Vagina (tissue), 2 donors: ENCODE results near the gene GPR142. TPM values are rescaled to one million over a fixed set of nuclear protein-coding genes. Genes with fewer than 3 reads are reported as not detected.

Source experiments
- DNase-seq, 2 donors: peaks; one replicate each; pipeline ENCODE4 v3.0.0-alpha.2; 2017; ENCODE audit errors: extremely low spot score in 2 of 2
- H3K27ac ChIP-seq: fragments of 200-600 bp; sonication (generic); one replicate; pipeline ENCODE4 v1.5.1; 2019
- H3K27me3 ChIP-seq: fragments of 200-600 bp; sonication (generic); one replicate; pipeline ENCODE4 v1.5.1; 2019
- H3K36me3 ChIP-seq, 2 donors: fragments of 200-600 bp; sonication (generic); one replicate each; pipeline ENCODE4 v1.5.1; 2017 to 2019
- H3K4me1 ChIP-seq: fragments of 200-600 bp; sonication (generic); one replicate; pipeline ENCODE4 v1.5.1; 2019
- H3K4me3 ChIP-seq, 2 donors: fragments of 200-600 bp; sonication (generic); 1 replicate in 1 of 2; 2 replicates in 1 of 2; pipeline ENCODE4 v1.5.1; 2016 to 2019
- H3K9me3 ChIP-seq: fragments of 200-600 bp; sonication (generic); one replicate; pipeline ENCODE4 v1.5.1; 2019
- POLR2A ChIP-seq, 2 donors: fragments of 450-650 bp; IDR thresholded peaks; one replicate each; pipeline ENCODE4 v1.6.1; 2017; ENCODE audit warnings: antibody characterized with exemption in 2 of 2, mild to moderate bottlenecking in 2 of 2, moderate library complexity in 2 of 2
- POLR2AphosphoS5 ChIP-seq, 2 donors: sonication (generic); formaldehyde crosslinking; IDR thresholded peaks; one replicate each; pipeline ENCODE4 v1.9.0; 2017; ENCODE audit warnings: antibody characterized with exemption in 2 of 2, mild to moderate bottlenecking in 2 of 2, low read depth in 1 of 2; ENCODE audit not compliant: insufficient read depth in 1 of 2
- intact Hi-C: fragments of 100-400 bp; cut with DNase I; formaldehyde crosslinking; loops from one replicate; pipeline ENCODE4 v1.15.1; 2023
- total RNA-seq: library from RNA; depleted of rRNA; stranded (reverse); fragments of >200 nt; gene quantifications from one replicate; pipeline ENCODE4 v1.2.3, GENCODE V29; 2016
- TF ChIP-seq, protein P1 (sequence below), 3 experiments: fragments of 450-650 bp in 2 of 3; fragments of 200-600 bp in 1 of 3; sonication (generic) in 1 of 3; IDR thresholded peaks; one replicate each; pipeline ENCODE4 v1.5.1; 2017 to 2019; ENCODE audit warnings: antibody characterized with exemption in 3 of 3, mild to moderate bottlenecking in 2 of 3, moderate library complexity in 2 of 3

Gene GPR142
- total RNA-seq, 1 donor from 2014 or later: 0.98 TPM

GRCh38 chr17:74339537-74340195, 27.6 kb upstream of the GPR142 start:
- H3K4me3 ChIP-seq: no peak overlapping the region
- H3K36me3 ChIP-seq: no peaks in the 10 kb centered on the region
- no peaks in the 10 kb centered on the region for H3K4me1 ChIP-seq
- intact Hi-C loops: no loop called here
- TF ChIP-seq POLR2AphosphoS5 (IDR thresholded peaks at IDR 0.05; ENCODE audit: insufficient read depth in 1 of 2, low read depth in 1 of 2) (no peak), POLR2A (IDR thresholded peaks at IDR 0.05) (no peak)
- TF ChIP-seq, protein P1, sequence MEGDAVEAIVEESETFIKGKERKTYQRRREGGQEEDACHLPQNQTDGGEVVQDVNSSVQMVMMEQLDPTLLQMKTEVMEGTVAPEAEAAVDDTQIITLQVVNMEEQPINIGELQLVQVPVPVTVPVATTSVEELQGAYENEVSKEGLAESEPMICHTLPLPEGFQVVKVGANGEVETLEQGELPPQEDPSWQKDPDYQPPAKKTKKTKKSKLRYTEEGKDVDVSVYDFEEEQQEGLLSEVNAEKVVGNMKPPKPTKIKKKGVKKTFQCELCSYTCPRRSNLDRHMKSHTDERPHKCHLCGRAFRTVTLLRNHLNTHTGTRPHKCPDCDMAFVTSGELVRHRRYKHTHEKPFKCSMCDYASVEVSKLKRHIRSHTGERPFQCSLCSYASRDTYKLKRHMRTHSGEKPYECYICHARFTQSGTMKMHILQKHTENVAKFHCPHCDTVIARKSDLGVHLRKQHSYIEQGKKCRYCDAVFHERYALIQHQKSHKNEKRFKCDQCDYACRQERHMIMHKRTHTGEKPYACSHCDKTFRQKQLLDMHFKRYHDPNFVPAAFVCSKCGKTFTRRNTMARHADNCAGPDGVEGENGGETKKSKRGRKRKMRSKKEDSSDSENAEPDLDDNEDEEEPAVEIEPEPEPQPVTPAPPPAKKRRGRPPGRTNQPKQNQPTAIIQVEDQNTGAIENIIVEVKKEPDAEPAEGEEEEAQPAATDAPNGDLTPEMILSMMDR (IDR thresholded peaks at IDR 0.05): no peak
- no peak for DNase-seq
- no peaks in the 10 kb centered on the region for H3K27me3 ChIP-seq
- no peaks in the 10 kb centered on the region for H3K9me3 ChIP-seq
- H3K27ac ChIP-seq: no peak overlapping the region

- intact Hi-C loops: no loop called here
- DNase-seq: no peak
- no peaks in the 10 kb centered on the region for H3K27me3 ChIP-seq
- no peaks in the 10 kb centered on the region for H3K9me3 ChIP-seq
- H3K4me1 ChIP-seq: peaks cover 3% of the 10 kb centered on the region
- no peak overlapping the region for H3K4me3 ChIP-seq
- no peak overlapping the region for H3K27ac ChIP-seq
- TF ChIP-seq POLR2AphosphoS5 (IDR thresholded peaks at IDR 0.05; ENCODE audit: insufficient read depth in 1 of 2, low read depth in 1 of 2) (no peak), POLR2A (IDR thresholded peaks at IDR 0.05) (no peak)
- TF ChIP-seq, protein P1 (IDR thresholded peaks at IDR 0.05): no peak
- no peaks in the 10 kb centered on the region for H3K36me3 ChIP-seq
Observed at GRCh38 chr17:74340470-74341023, 26.8 kb upstream of the GPR142 start.

GRCh38 chr17:74342224-74342623, 25.1 kb upstream of the GPR142 start:
- no peak for TF ChIP-seq POLR2A (IDR thresholded peaks at IDR 0.05)
- TF ChIP-seq, protein P1 (IDR thresholded peaks at IDR 0.05): no peak
- TF ChIP-seq POLR2AphosphoS5 (IDR thresholded peaks at IDR 0.05; ENCODE audit: insufficient read depth in 1 of 2, low read depth in 1 of 2): no peak
- Histone ChIP-seq H3K27me3 (no peaks in the 10 kb centered on the region), H3K9me3 (no peaks in the 10 kb centered on the region), H3K36me3 (no peaks in the 10 kb centered on the region), H3K4me3 (no peak overlapping the region), H3K4me1 (peaks cover 6% of the 10 kb centered on the region), H3K27ac (no peak overlapping the region)
- no peak for DNase-seq
- intact Hi-C loops: no loop called here

DNA sequence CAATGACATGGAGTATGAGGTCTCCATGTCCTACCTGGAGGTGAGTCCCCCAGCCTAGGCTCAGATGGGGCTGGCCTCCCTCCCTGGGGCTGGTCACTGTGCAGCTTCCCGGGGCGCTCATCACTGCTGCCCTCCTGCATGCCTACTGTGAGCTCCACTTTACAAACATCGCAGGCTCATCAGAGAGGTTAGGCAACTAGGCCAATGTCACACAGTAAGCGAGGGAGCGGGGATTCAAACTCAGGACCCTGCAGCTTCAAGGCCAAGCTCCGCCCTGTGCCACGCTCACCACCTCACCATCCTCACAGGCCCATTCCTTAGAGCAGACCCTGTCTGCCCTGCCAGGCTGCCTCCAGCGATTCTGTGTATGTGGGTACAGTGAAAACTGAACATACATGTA, 24.2 kb upstream of the GPR142 start:
- H3K27me3 ChIP-seq: no peaks in the 10 kb centered on the region
- no peaks in the 10 kb centered on the region for H3K36me3 ChIP-seq
- H3K4me1 ChIP-seq: peaks cover 6% of the 10 kb centered on the region
- no peaks in the 10 kb centered on the region for H3K9me3 ChIP-seq
- no peak overlapping the region for H3K4me3 ChIP-seq
- no peak overlapping the region for H3K27ac ChIP-seq
- intact Hi-C loops: no loop called here
- TF ChIP-seq POLR2AphosphoS5 (IDR thresholded peaks at IDR 0.05; ENCODE audit: insufficient read depth in 1 of 2, low read depth in 1 of 2) (no peak), POLR2A (IDR thresholded peaks at IDR 0.05) (no peak)
- TF ChIP-seq, protein P1 (IDR thresholded peaks at IDR 0.05): no peak
- no peak for DNase-seq
